GM12878 (cell line): ENCODE results near the gene AIRE. TPM values are rescaled to one million over a fixed set of nuclear protein-coding genes. Genes with fewer than 3 reads are reported as not detected.

Source experiments
- ATAC-seq: fragments of 200-7000 bp; cut with Tn5 transposase; 3 replicates; pipeline ENCODE4 v1.9.1; 2020; ENCODE audit warnings: mild to moderate bottlenecking, moderate library complexity
- BruUV-seq: library from RNA; stranded (reverse); fragments of 400-500 nt; replicated peaks from 2 replicates; lab custom pipeline; 2021; lab: Mats Ljungman, UMichigan
- CTCF ChIA-PET: fragments of 300-600 bp; sonication (Branson Sonifier 250); formaldehyde crosslinking; extraction: SDS; loops from one replicate; lab custom pipeline; 2021; ENCODE audit warnings: inconsistent platforms; lab: Yijun Ruan, JAX
- POLR2A ChIA-PET: fragments of 350-600 bp; formaldehyde crosslinking; extraction: SDS; loops from one replicate; lab custom pipeline; 2021; ENCODE audit warnings: inconsistent platforms; lab: Charles Lee
- RAD21 ChIA-PET: fragments of 300-600 bp; sonication (Branson Sonifier 250); formaldehyde crosslinking; loops from one replicate; lab custom pipeline; 2023; ENCODE audit warnings: antibody characterized with exemption; ENCODE audit not compliant: unreplicated experiment; lab: Charles Lee
- SMC1A ChIA-PET: fragments of 300-600 bp; sonication (Branson Sonifier 250); formaldehyde crosslinking; loops from one replicate; lab custom pipeline; 2023; ENCODE audit not compliant: unreplicated experiment, uncharacterized antibody; lab: Charles Lee
- DNase-seq: peaks from one replicate; pipeline ENCODE4 v3.0.0-alpha.2; 2011; ENCODE audit warnings: low read depth, low spot score
- FAIRE-seq: peaks from 3 replicates; lab custom pipeline; 2011; peaks lifted over from hg19 to GRCh38; lab: Jason Lieb, UNC
- H2AFZ ChIP-seq: 2 replicates; pipeline ENCODE4 v1.6.0; 2011; ENCODE audit warnings: low read depth, low read length, control low read depth; ENCODE audit not compliant: control insufficient read depth
- H3K27ac ChIP-seq: 2 replicates; pipeline ENCODE4 v1.5.1; 2011; ENCODE audit warnings: control low read depth; ENCODE audit not compliant: control insufficient read depth, insufficient read depth
- H3K27me3 ChIP-seq, 2 experiments: replicated peaks in 1 of 2; 2 replicates each; pipeline versions ENCODE4 v1.6.0 to v1.6.1; 2011; ENCODE audit warnings: low read length in 1 of 2; ENCODE audit not compliant: control insufficient read depth in 2 of 2, insufficient read depth in 2 of 2
- H3K36me3 ChIP-seq, 2 experiments: 2 replicates each; pipeline ENCODE4 v1.5.1; 2011; ENCODE audit warnings: low read length in 1 of 2; ENCODE audit not compliant: control insufficient read depth in 2 of 2, insufficient read depth in 2 of 2
- H3K4me1 ChIP-seq: 2 replicates; pipeline ENCODE4 v1.6.1; 2011; ENCODE audit warnings: mild to moderate bottlenecking, low read length, moderate library complexity, mixed read lengths; ENCODE audit not compliant: control insufficient read depth, insufficient read depth
- H3K4me2 ChIP-seq: 2 replicates; pipeline ENCODE4 v1.6.0; 2011; ENCODE audit warnings: control low read depth; ENCODE audit not compliant: control insufficient read depth, insufficient read depth
- H3K4me3 ChIP-seq: fragments of 200-600 bp; sonication (generic); 2 replicates; pipeline ENCODE4 v1.5.1; 2016
- H3K79me2 ChIP-seq: 2 replicates; pipeline ENCODE4 v1.6.0; 2011; ENCODE audit warnings: low read length; ENCODE audit not compliant: control insufficient read depth, insufficient read depth
- H3K9ac ChIP-seq: 2 replicates; pipeline ENCODE4 v1.8.0; 2011; ENCODE audit warnings: low read length, control low read depth, mixed read lengths; ENCODE audit not compliant: control insufficient read depth, insufficient read depth
- H3K9me3 ChIP-seq: replicated peaks from 3 replicates; pipeline ENCODE4 v1.5.1; 2011; ENCODE audit warnings: mild to moderate bottlenecking, low read length; ENCODE audit not compliant: control insufficient read depth, insufficient read depth
- H4K20me1 ChIP-seq: 2 replicates; pipeline ENCODE4 v1.6.0; 2011; ENCODE audit not compliant: control insufficient read depth, insufficient read depth
- NFXL1 ChIP-seq: fragments of 450-650 bp; IDR thresholded peaks from 2 replicates; pipeline ENCODE4 v1.6.1; 2017; ENCODE audit warnings: antibody characterized with exemption, mild to moderate bottlenecking, borderline replicate concordance
- POLR2A ChIP-seq: IDR thresholded peaks from 2 replicates; pipeline ENCODE4 v1.6.1; 2011; ENCODE audit warnings: low read depth, mild to moderate bottlenecking, low read length
- RB1 ChIP-seq: fragments of 450-650 bp; formaldehyde crosslinking; IDR thresholded peaks from 2 replicates; pipeline ENCODE4 v1.6.1; 2017; ENCODE audit warnings: mild to moderate bottlenecking, borderline replicate concordance
- USF2 ChIP-seq: IDR thresholded peaks from 2 replicates; pipeline ENCODE4 v1.6.1; 2011; ENCODE audit warnings: low read depth, low read length, improper control_type of control experiment, borderline replicate concordance
- WGBS: methylation state at CpG from one replicate; pipeline ENCODE4 v1.1.6; 2016; ENCODE audit warnings: low lambda C conversion rate; ENCODE audit not compliant: insufficient replicate concordance, insufficient coverage; ENCODE audit errors: missing lambda C conversion rate; 5-methylcytosine and 5-hydroxymethylcytosine counted together
- in situ Hi-C: fragments of 300-500 bp; cut with MboI; formaldehyde crosslinking; loops from 9 replicates; pipeline ENCODE4 v1.14.3; 2018; ENCODE audit warnings: mixed read lengths
- intact Hi-C: fragments of 100-400 bp; cut with micrococcal nuclease; formaldehyde crosslinking; loops from one replicate; pipeline ENCODE4 v1.14.2; 2022; ENCODE audit not compliant: unreplicated experiment
- polyA plus RNA-seq, 11 experiments: library from polyadenylated mRNA; depleted of rRNA in 4 of 11; unstranded in 6 of 11; stranded (reverse) in 5 of 11; fragments of >200 nt; fragmentation: Nextera tagmentation in 4 of 11; fragmentation: Illumina TruSeq in 1 of 11; extraction: Ambion mirVana in 4 of 11; extraction: Trizol in 1 of 11; gene quantifications; 1 replicate in 1 of 11; 2 replicates in 10 of 11; pipeline versions ENCODE4 v1.2.1 to v1.2.3, GENCODE V29; 2011 to 2016; ENCODE audit warnings: inconsistent platforms in 2 of 11, missing spikeins in 2 of 11, low read depth in 1 of 11
- total RNA-seq, 4 experiments: library from RNA; depleted of rRNA in 3 of 4; stranded (reverse); fragments of >200 nt in 3 of 4; fragmentation: Illumina TruSeq in 1 of 4; extraction: Trizol in 1 of 4; gene quantifications; 2 replicates each; pipeline versions ENCODE4 v1.2.1 to v1.2.3, GENCODE V29; 2013 to 2021
- TF ChIP-seq, protein P1 (sequence below): fragments of 450-650 bp; formaldehyde crosslinking; IDR thresholded peaks from 2 replicates; pipeline ENCODE4 v1.4.0; 2020; ENCODE audit warnings: mild to moderate bottlenecking, moderate library complexity

Gene AIRE
- total and polyA plus RNA-seq, 10 of the 15 experiments (the other 5 are each of a cell fraction or from before 2014, with no cell fraction given), result 0.05 to 0.10 TPM; not detected in 8

DNA sequence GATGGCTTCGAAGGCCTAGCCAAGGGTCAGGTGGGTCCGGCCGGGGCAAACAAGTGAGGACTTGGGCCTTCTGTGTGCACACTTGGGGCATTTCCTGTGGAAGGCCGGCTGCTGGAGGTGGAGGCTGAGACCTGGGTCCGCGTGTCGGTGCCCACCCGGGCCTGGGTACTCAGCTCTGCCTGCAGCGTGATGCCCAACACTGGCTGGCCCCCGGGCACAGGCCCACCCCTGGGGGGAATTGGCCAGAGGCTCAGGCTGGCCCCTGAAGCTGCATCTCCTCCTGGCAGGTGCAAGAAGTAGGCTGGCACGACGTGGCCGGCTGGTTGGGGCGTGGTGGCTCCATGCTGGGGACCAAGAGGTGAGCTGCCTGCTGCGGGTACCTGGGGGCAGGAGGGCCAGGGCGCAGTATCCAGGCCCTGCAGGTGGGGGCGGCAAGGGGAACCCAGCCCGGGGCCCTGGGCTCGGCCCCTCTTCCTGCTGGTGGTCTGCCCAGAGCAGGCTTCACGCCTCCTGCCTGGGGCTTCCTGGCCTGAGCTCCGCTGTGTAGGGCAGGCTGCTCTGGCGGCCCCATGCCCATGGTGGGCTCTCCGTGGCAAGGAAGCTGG is 36.3 kb downstream of the AIRE start:
- TF ChIP-seq POLR2A (peak; percentile 32; the same call in 1 of the 2 replicates), RB1 (no peak)
- in situ Hi-C loops, result no loop called here
- peaks cover 7 to 32% of the 10 kb centered on the region in 2 experiments; a peak in 3 of 4 replicates for H3K36me3 ChIP-seq
- no peak overlapping the region for H3K27ac ChIP-seq
- no peaks in the 10 kb centered on the region for H3K79me2 ChIP-seq
- RAD21 ChIA-PET, result no interaction called here
- ATAC-seq (no peak), FAIRE-seq (no peak), DNase-seq (no peak)
- intact Hi-C loops, result no loop called here
- SMC1A ChIA-PET, result no interaction called here
- no peaks in the 10 kb centered on the region for H3K4me1 ChIP-seq
- H3K4me2 ChIP-seq, result no peak overlapping the region
- no peak overlapping the region for H2AFZ ChIP-seq
- POLR2A ChIA-PET, result no interaction called here
- H3K4me3 ChIP-seq, result no peak overlapping the region
- H3K9ac ChIP-seq, result no peak overlapping the region
- 89% methylated on average over 23 of the region's 23 CpGs for WGBS
- CTCF ChIA-PET, result no interaction called here
- H4K20me1 ChIP-seq, result no peaks in the 10 kb centered on the region
- H3K9me3 ChIP-seq, result no peaks in the 10 kb centered on the region
- H3K27me3 ChIP-seq, result no peaks in the 10 kb centered on the region
- no TSS peak for BruUV-seq

GRCh38 chr21:44322621-44323325 is 37.1 kb downstream of the AIRE start:
- RAD21 ChIA-PET, result no interaction called here
- in situ Hi-C loops, result no loop called here

More at GRCh38 chr21:44322621-44323325, 37.1 kb downstream of the AIRE start:
- Histone ChIP-seq H3K27ac (no peak overlapping the region), H3K4me3 (no peak overlapping the region), H3K4me2 (no peak overlapping the region), H2AFZ (no peak overlapping the region), H3K27me3 (no peaks in the 10 kb centered on the region), H3K9ac (no peak overlapping the region), H3K9me3 (no peaks in the 10 kb centered on the region), H3K36me3 (peaks cover 5 to 28% of the 10 kb centered on the region in 2 experiments; a peak in 3 of 4 replicates), H3K79me2 (no peaks in the 10 kb centered on the region), H3K4me1 (no peaks in the 10 kb centered on the region), H4K20me1 (no peaks in the 10 kb centered on the region)
- TF ChIP-seq USF2, result no peak
- TF ChIP-seq, protein P1, sequence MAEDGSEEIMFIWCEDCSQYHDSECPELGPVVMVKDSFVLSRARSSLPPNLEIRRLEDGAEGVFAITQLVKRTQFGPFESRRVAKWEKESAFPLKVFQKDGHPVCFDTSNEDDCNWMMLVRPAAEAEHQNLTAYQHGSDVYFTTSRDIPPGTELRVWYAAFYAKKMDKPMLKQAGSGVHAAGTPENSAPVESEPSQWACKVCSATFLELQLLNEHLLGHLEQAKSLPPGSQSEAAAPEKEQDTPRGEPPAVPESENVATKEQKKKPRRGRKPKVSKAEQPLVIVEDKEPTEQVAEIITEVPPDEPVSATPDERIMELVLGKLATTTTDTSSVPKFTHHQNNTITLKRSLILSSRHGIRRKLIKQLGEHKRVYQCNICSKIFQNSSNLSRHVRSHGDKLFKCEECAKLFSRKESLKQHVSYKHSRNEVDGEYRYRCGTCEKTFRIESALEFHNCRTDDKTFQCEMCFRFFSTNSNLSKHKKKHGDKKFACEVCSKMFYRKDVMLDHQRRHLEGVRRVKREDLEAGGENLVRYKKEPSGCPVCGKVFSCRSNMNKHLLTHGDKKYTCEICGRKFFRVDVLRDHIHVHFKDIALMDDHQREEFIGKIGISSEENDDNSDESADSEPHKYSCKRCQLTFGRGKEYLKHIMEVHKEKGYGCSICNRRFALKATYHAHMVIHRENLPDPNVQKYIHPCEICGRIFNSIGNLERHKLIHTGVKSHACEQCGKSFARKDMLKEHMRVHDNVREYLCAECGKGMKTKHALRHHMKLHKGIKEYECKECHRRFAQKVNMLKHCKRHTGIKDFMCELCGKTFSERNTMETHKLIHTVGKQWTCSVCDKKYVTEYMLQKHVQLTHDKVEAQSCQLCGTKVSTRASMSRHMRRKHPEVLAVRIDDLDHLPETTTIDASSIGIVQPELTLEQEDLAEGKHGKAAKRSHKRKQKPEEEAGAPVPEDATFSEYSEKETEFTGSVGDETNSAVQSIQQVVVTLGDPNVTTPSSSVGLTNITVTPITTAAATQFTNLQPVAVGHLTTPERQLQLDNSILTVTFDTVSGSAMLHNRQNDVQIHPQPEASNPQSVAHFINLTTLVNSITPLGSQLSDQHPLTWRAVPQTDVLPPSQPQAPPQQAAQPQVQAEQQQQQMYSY (CRISPR knock-in tag), result no peak
- TF ChIP-seq NFXL1, result no peak
- ATAC-seq (no peak), DNase-seq (no peak), FAIRE-seq (no peak)
- WGBS, result 95% methylated on average over 38 of the region's 38 CpGs
- ChIA-PET POLR2A (no interaction called here), CTCF (no interaction called here), SMC1A (interaction anchor here (0.6 kb wide), 1 partner anchor 239 kb away, joined by 3 read pairs; no protein-coding TSS in a partner anchor)
- intact Hi-C loops, result no loop called here
- no TSS peak for BruUV-seq
